Amygdala (tissue), 56 donors: Measurements from ENCODE around the gene HSD17B2.

Source experiments
- DNase-seq, 56 donors: peaks; one replicate each; lab custom pipeline; 2025; lab: John Stamatoyannopoulos, UW

HSD17B2 gene

DNA sequence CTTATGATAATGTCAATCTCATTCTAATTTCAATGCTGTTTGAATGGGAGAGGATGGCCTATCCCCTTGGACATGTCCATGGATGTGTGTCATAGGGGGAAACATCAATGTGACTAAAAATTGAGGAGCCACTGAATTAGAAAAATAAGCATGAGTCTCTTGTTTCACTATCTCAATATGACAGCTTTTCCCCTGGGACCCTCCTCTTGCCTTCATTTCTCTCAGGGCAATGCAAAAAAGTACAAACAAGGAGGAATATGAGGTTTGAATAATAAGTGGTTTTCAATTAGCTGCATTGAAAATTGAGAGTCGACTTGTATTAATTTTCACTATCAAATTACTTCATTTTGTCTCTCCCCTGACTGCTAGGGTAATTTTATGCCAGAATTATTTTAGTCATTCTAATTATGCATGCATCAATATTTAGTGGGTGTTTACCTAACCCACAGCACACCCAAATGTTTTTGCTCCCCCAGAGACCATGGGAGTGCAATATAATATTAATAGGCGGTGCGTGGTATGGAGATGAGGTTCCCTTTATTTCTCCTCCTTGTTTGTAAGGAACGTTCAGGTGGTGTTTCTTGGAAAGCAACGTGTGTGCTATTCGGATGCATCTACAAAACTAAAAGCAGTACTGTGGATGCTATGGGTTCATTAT is 17.0 kb upstream of the HSD17B2 start:
- no peak for DNase-seq

DNA sequence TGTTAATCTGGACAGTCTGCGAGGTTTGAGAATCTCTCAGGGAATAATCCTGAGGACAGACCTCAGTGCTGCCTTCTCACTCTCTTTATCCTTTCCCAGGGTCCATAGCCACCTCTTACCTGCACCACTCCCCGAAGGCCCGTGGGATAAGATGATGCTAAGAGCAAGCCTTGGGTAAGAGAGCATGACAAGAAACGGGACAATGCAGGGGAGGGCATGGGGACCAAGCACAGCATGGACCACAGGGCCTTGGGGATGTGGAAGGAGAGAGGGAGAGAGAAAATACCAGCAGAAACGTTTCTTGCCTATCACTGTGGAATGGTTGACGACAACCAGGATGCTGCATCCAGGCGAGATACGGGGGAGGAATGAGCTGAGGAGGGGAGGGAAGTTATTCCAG is 15.5 kb upstream of the HSD17B2 start:
- no peak for DNase-seq

DNA sequence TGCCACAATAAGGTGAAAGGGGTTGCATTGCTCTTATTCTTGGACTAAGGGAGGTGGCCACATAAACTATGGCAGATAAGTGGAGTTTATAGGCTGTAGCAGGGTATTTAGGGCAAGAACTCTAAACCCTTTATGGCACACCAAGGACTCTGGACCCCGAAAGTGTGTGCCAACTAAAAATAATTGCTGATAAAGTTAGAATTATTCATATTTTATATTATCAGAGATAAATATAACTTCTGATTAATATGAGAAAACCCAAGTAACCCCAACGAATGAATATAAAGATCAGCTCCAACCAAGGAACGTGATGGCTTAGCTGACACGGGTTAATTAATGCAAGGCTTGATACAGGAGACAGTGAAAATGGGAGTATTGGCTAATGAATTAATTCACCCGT is 15.0 kb upstream of the HSD17B2 start:
- no peak for DNase-seq

GRCh38 chr16:82023206-82023605 is 11.8 kb upstream of the HSD17B2 start:
- DNase-seq: no peak

- DNase-seq: peak in 1 of 56 donors; percentile 9
Measured at GRCh38 chr16:82024316-82024715, 10.7 kb upstream of the HSD17B2 start.

DNA sequence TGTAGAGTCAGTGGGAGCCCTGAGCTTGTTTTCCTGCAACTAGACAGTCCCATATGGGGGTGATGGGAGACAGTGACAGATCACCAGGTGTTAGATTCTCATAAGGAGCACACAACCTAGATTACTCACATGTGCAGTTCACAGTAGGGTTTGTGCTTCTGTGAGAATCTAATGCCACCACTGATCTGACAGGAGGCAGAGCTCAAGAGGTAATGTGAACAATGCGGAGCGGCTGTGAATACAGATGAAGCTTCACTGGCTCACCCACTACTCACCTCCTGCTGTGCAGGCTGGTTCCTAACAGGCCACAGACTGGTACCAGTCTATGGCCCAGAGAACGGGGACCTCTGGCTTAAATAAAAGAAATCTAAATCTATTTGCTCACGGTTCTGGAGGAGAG is 10.2 kb upstream of the HSD17B2 start:
- no peak for DNase-seq

GRCh38 chr16:82027629-82028064 is 7.4 kb upstream of the HSD17B2 start:
- DNase-seq: no peak

GRCh38 chr16:82031116-82032084 is 3.7 kb upstream of the HSD17B2 start:
- peak in 6 of 56 donors; percentile 0 to 34 (median 15) for DNase-seq

DNA sequence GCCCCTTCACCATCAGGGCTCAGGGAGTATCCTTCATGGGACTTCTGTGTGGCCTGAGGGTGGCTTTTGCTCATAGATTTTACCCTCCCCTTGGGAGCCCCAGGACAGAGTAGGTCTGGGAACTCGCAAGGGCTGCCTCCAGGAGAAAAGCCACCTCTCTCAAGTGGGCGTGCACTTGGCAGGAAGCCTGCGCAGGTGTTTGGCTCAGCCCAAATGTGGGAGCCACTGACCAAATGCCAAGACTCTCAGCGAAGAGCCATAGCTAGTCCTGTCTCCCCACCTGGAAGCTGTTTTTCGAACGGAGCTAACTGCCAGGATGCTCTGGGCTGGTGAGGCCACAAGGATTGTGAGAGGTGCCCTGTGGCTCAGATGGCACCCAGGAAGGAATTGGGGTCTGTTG is 2.0 kb upstream of the HSD17B2 start:
- no peak for DNase-seq

GRCh38 chr16:82033683-82034300 is 1.3 kb upstream of the HSD17B2 start:
- no peak for DNase-seq

DNA sequence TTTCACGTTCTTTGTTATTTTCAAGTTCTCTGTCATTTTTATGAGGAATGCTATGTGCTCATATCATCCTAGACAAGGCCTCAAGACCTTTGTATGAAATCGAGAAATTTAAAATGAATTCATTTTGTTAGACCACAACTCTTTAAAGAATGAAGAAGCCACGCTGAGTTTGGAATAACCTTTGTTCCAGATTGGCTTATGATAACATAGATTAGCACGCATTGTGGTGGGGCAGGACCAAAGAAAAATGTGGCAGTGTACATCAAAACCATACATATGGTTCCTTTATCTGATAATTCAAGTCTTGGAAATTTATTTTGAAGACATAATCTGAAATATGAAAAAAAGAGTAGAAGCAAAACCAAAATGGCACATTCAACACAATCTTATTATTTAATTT is 2.2 kb downstream of the HSD17B2 start:
- no peak for DNase-seq

DNA sequence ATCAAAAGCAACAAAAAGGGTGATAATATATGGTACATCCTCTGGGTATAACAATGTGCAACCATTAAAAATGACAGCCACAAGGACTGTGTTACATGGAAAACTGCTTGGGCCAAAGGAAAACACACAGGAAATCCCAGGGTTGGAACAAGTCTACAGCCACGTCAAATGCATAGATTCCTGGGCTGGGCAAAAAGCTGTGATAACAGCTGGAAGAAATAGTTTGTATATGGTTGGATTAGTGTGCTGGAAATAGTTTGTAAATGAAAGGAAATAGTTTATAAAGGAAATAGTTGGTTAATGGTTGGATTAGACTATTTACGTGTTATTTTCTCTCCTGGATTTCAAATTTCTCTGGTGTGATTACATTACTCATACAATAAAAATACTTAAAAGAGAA is 2.6 kb downstream of the HSD17B2 start:
- DNase-seq: no peak

DNA sequence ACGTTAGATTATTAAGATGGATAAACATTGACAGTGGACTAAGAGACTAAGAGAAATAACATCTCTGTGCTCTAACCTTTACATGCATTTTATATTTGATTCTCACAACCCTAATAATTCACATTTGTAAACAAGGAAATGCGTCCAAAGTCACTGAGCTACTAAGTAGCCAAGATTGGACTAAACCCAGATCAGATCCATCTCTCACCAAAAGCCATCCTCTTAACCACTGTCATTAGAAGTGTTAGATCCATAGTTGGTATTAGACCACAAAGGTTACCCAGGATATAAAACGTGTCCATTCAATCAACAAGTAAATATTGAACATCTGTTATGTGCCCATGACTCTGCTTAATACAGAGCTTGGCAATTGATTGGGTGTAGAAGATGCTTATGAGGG is 5.2 kb downstream of the HSD17B2 start:
- no peak for DNase-seq

- DNase-seq: no peak
Measured at GRCh38 chr16:82041542-82041941, 6.5 kb downstream of the HSD17B2 start.

DNA sequence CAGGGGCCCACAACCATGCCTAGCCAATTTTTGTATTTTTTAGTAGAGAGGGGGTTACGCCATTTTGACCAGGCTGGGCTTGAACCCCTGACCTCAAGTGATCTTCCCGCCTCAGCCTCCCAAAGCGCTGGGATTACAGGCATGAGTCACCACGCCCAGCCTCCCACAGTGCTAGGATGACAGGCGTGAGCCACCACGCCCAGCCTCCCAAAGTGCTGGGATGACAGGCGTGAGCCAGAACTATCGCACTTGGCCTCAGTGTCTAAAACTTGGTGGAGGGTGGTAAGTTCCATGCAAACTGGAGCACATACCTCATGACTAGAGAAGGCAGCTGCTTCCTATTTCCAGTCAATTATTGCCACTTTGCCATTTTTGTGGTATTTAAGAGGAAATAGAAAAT is 7.1 kb downstream of the HSD17B2 start:
- DNase-seq: no peak

- DNase-seq: no peak
Measured at GRCh38 chr16:82042846-82043245, 7.8 kb downstream of the HSD17B2 start.

DNA sequence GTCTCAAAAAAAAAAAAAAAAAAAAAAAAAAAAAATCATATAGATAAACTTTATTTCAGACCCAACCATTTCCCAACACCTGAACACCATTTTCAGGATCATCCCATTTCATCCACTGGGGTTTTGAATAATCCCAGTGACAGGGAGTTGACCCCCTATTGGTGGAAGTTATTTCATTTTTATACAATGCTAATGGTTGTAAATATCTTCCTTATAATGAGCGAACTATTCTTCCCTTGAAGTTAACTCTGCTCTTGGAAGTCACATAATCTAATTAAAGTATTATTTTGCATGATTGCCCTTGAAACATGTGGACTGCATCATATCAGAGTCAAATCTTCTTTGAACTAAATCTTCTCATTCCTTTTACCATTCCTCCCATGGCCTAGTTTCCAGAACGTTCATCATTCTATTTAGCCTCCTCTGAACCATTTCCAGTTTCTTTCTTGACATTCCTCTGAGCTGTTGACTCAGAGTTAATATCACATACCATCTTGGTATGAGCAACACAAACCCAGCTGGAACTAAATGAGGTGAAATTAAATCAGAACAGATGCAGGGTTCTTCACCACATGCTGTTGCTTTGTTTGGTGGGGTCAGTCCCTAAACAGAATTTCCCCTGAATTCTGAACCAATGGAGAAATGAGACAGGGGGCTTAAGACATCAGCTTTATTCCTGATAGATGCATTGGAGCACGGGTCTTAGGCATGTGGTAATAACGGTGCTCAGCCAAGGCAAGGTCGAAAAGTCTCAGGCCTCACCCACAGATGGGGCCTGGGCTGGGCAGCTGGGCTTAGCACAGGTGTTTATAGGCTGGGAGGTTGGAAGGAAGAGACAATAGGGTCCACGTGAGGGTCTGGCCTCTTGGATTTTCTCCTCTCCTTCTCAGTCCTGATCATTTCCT is 8.9 kb downstream of the HSD17B2 start:
- DNase-seq: no peak

- DNase-seq: no peak
Measured at GRCh38 chr16:82044585-82044911, 9.5 kb downstream of the HSD17B2 start.

- DNase-seq: no peak
Measured at GRCh38 chr16:82045465-82045864, 10.4 kb downstream of the HSD17B2 start.

GRCh38 chr16:82046541-82046940 is 11.5 kb downstream of the HSD17B2 start:
- no peak for DNase-seq
